CD4-positive, alpha-beta T cell treated with Interferon alpha-2 for 1 hour (primary cell): ENCODE measurements around the gene CPNE4.
"Not testable (repeated sequence)": the region's sequence is repeated elsewhere in the genome, so short reads cannot be mapped to it uniquely, and the experiment has no call there.

Source experiments
- DNase-seq, 2 donors: peaks; one replicate each; pipeline ENCODE4 v3.0.0-alpha.2; 2020 to 2022

Gene CPNE4

DNA sequence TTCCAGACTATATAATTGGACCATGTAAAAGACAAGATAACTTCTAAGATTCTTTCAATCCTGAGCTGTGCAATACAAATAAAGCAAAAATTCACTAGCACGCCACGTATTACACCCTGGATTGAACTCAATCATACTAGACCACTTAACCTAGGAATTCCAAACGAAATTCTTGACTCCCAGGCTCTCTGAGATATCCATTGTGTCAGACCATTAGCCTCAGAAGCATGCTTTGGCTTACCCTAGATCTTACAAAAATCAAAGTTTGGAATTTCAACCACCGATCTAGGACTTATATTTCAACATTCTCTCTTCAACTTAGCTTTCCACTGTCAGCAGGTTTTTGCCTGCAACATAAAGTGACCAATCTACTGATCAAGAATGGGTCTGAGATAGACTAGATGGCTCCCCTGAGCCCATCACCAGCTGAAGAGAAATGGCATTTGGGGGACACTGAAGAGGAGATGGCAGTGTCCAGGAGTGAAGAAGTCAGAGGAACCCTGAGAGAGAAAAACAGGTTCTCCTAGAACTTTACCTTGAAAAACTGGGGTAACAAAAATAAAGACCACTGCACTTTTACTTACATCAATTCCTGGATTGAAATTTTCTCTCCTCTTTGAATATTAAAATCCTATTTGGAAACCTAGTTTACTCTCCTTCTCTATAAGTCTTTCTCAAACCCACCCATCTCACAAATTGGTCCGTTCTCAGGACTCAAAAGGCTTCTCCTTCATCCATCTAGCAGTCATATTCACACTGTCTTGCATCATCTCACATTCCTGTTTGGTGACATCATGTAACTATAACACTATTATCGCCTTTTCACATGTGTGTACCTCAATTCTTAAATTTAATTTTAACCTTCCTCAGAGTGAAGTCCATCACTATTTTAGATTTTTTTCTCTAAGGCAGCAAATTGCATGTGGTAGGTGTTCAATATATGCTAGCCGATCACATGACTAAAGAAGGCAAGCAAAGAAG is 18.5 kb downstream of the CPNE4 start:
- no peak for DNase-seq

DNA sequence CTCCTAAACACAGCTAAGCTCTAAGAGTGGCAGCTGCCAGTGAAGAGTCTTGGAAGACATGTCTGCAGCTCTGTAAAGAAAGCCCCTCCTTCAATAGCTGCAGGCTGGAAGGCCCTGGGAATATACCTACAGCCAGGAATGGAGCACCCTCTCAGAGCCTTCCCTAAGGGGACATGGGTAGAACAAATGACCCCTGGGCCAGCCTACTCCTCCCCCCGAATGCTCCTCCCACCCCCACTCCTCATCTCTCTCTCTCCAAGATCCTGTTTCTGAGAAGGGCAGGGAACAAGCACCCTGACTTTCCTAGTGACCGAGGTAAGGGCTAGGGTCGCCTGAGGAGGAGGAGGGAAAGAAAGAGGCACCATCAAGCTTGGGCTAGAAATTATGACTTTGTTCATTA is 20.7 kb downstream of the CPNE4 start:
- no peak for DNase-seq

DNA sequence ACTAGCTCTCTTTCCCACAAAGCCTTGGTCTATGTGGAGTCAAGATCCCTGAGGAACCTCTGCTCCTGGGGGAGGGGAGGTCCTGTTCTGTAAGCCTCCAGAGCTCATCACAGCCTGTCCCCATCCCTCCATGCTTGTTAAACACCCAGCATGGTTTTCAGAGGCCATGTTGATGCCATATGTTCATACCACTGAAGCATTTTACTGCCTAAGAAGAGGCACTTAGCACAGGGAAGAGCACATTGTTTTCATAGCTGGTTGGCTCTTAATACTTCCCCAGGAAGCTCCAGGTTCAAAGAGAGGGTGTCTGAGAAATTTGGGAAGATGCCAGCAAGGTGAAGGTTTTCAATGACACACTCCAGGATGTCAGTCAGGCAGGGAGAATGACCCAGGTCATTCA is 25.6 kb downstream of the CPNE4 start:
- DNase-seq: no peak

DNA sequence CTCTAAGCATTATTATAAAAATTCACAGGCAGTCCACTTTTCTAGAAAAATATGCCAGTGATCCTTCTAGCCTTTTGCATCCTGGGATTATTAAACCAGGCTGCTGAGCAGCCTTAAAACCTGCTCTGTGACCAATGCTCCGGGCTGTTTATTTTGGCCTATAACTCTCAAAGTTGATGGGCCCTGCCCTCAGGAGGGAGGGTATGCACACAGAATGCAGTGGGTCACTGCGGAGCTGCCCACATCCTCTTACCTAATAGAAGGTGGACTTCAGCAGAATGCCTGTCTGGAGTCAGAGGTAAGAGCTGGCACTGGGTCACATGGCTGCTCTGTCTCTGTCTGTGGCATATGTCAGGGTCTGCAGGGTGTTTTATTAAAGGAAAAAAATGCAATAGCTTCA is 26.0 kb downstream of the CPNE4 start:
- DNase-seq: no peak

DNA sequence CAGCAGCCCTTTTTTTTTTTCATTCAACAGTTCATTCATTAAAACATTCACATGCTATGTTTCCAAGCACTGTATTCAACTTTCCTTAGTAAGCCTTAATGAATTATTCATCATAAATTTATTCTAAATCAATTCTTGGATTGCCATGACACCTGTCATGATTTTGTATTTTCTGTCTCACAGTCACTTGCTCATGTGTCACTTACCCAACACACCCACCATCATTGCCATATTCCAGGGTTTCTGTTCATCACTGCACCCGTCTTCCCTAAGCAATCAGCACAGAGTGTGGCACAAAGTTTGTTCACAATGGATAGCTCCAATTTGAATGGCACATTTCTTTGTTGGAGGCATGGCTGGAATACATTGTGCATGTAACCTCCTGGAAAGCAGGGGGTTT is 27.2 kb downstream of the CPNE4 start:
- no peak for DNase-seq

DNA sequence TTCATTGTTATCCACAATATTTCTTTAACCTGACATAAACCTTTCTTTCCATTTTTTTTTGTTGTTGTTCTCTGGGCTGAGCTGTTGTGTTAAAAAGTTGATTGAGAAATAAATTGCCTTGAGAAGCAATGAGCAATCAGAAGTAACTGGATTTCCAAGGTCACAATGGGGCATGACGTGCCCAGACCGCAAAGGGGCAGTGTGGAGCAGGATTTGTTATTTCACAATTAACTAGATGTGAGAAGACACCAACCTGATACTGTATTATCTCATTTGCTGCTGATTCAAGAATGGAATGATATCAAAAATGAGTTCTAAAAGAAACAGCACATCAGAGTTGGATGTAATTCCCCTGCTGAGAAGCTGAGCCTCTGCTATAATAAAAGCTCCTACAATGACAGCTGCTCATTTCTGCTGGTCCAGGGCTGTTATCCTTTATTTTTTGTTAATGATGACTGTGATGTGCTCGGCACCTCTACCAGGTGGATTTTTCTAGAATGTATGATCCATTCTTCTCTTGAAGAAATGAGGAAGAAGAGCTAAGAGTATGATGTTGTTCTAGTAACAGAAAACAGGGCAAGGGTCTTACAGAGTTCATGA is 28.1 kb downstream of the CPNE4 start:
- no peak for DNase-seq

DNA sequence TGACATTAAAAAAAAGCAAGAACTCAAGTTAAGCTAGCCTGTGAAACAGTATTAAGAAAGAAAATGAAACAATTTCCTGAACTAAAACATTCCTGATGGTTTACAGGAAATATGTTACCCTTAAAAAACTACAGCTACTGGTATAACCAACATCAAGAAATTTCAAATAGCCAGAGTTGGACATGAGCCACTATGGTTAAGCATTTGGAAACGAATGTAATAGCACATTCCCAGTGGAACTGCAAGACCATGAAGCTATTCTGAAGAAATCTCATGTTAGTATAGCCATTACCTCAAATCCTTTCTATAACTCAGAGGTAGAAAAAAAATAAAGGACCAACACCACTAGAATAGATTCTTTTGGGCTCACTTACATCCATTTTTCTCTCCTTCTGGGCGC is 30.2 kb downstream of the CPNE4 start:
- DNase-seq: no peak

DNA sequence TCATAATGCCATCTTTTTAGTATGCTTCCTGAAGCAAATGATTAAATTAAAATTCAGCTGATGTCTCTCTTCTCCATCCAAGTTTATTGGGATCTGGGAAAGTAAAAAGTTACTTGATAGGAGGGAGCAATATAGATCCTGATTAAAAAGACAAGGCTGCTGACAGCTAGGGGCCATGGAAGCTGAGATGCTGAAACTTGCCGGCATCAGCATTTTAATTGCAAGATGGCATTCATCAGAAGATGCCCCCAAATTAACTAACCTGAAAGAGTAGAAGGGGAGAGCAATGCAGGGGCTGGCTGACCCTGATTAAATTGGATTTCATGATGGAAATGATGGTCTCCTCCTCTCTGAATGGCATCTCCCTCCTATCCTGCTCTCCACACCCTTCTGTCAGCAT is 31.1 kb downstream of the CPNE4 start:
- no peak for DNase-seq

DNA sequence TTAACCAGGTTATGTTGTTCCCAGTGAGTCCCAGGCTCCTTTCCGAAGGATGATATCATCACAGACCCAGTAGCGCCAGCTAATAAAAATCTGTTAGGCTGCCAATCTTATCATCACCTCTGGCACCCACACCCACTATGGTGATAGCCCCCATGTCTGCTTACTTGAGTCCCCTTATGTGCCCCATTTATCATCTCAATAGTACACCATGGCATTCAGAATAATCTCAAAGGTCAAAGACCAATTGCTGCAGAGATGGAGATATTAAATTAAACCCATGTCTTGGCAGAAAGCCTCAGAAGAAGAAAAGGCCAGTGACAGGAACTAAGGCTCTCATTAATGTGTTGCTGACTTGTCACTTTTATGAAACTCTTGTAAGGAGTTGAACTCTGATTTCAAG is 32.8 kb downstream of the CPNE4 start:
- no peak for DNase-seq

DNA sequence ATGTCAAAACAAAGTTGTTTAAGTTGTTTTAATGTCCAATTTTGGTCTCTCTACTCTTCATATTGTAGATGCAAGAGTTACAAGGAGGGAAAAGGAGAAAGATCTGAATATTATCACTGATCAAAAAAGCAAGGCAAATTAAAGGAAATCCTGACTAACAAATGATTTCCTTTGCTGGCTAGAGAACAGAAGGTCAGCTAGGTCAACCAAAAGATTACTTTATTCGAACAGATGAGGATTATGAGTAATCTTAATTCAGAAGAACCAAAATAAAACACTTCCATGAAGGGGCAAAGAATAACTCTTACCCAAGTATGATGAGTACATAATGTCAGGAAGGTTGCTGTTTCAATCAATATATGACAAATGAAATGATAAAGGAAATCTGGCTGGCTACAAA is 33.8 kb downstream of the CPNE4 start:
- DNase-seq: no peak

DNA sequence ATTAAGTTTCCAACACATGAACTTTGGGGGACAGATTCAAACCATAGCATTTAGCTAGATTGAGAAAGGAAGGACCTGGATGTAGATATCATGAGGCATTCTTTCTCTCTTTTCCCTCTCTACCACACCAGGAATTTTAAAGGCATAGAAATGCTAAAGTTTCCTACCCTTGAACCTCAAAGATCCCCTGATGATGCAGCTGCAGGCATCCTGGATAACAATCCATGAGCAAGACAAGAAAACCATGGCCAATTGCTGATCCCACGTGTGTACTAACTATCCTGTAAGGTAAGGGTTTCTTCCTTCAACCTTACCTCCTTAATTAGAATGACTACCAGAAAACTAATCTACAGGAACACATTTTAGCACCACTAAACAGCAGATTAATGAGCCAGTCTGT is 36.8 kb downstream of the CPNE4 start:
- DNase-seq: no peak

DNA sequence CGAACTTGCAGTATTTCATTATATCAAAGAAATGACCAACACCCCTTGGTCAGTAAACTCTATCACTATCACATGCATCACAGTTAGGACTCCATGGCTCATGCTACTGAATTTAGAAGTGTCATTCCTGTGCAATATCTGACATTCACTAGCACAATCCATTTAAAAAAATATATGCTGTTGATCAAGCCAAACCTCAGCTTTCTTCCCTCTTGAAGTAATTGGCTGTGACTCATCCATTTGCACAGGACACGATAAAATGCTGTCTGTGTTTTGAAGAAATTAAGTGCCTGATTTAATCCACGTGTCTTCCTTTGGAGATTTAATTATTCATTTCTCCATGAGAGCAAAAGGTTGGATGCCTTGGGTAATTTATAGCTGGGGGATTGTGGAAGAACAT is 38.9 kb downstream of the CPNE4 start:
- no peak for DNase-seq

DNA sequence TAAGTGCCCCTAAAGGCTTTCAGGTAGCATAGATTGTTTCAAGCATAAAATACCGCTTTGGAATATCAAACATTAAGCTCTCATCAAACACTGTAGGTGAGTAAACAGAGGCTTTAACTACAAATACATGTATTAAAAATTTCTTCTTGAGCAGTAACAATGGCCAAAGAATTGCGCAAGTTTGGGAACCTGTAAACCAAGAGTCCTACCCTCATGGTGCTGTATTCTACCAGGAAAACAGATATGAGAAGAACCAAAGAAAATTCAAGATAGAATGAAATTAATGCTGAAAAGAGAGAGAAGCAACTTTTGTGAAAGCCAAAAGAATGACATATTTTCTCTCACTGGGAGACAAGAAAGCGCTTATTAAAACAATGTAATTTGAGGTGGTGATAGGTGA is 45.5 kb downstream of the CPNE4 start:
- no peak for DNase-seq

DNA sequence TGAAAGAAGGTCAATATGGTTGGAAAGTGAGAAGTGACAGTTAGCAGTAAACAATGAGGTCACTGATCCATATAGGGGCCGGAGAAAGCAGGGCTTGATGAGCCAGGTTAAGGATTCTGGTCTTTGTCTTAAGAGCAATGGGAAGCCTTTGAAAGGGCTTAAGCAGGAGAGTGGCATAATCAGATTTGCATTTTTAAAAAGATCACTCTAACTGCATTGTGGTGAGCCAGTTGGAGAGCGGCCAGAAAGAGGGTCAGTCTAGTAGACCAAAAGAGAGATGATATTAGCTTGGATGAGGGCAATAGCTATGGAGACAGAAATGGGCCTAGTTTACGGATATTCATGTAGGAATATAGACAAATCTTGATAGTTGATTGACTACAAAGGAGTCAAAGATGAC is 46.6 kb downstream of the CPNE4 start:
- no peak for DNase-seq

DNA sequence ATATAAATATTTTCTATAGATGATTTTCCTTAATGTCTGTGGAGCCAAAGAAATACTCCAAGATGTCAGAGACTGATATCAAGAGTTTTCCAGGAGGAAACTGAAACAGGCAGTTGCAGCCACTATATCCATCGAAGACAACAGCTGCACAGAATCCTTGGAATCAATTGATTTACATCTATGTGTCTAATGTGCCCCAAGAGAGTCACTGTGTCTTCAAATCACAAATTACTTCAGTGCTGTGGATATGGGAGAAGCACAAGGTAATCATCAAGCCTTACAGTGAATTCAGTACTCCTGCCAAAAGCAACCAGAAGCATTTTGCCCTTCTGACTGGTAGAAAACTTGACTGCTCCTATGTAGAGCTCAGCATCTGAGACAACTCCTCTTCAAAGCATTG is 51.1 kb downstream of the CPNE4 start:
- DNase-seq: no peak

DNA sequence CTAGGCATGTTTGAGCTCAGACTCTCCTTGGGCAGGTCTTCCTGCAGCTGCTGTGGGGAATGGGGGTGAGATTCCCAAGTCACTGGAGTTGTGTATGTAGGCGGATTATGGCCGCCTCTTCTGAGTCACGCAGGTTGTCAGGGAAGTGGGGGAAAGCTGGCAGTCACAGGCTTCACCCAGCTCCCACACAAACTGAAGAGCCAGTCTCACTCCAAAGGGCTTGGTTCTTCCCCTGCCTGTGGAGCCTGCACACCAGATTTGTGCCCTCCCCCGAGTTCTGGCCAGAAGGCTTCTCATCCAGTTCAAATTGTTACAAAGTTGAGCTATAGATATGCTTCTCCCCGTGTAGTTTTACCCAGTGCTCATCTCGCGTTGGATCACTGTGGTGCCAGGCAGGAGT is 53.5 kb downstream of the CPNE4 start:
- DNase-seq: no peak

DNA sequence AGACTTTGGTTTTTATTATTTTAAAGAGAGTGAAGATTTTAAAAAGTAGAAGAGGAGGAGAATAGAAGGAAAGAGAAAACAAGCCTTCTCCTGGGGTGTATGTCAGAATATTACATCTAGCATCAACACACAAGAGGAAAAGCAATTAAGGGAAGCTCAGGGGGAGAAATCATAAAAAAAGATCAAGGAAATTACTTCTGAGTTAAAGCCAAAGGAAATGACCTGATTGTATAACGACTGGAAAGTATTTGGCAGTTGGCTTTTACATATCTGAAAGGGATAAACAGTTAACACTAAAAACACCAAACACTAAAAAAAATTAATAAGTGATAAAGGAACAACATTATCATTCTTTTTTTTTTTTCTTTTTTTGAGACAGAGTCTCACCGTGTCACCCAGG is 58.4 kb downstream of the CPNE4 start:
- DNase-seq: no peak

DNA sequence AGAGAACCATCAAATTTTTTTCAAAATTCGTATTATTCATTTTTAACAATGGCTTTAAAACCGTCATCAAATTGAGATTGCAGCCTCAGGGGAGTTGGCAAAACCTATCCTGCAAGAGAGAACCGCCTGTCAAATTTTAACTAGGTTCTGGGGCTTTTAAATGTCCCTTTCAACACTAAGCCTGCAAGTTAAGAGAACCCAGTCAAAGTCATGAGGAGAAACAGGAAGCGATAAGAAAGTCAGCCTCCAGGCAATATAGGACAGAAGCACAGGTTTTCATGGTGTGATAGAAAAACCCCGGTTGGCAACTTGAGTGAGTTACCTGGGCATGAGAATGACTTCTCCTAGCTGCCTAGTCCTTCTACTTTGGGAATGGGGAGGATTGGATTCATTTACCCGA is 59.8 kb downstream of the CPNE4 start:
- DNase-seq: no peak

DNA sequence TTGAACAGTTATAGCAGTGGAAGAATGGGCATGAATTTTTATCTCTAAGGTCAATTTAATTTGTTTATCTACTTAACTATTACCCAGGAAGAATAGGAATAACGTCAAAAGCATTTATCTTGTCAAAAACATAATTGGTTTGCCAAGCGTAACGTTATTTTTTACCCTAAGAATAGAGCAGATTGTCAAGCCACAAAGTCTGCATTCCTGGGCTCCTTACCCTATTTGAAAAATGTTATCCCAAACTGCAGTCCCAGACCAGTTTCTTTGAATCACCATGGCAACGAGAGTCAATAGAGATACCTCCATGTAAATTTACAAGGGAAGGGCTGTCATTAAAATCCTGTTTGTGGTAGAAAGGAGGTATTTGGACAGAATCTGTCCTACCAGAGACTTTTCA is 61.1 kb downstream of the CPNE4 start:
- no peak for DNase-seq

DNA sequence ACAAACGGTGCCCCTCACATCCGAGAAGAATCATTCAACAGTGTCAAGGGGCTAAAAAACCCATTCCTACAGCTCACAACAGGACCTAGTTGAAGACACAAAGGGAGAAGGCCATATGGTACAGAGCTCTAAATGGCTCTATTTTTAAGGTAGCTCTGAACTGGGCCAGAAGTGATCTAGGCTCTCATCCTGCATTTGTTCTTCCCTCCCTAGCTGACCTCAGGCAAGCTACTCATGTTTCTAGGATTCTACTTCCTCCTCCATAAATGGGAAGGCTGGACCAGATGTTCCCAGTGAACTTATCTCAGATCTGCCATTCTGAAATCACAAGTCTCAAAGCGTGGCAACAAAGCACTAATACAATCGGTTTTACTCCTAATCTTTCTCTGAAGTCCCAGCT is 62.3 kb downstream of the CPNE4 start:
- DNase-seq: no peak

DNA sequence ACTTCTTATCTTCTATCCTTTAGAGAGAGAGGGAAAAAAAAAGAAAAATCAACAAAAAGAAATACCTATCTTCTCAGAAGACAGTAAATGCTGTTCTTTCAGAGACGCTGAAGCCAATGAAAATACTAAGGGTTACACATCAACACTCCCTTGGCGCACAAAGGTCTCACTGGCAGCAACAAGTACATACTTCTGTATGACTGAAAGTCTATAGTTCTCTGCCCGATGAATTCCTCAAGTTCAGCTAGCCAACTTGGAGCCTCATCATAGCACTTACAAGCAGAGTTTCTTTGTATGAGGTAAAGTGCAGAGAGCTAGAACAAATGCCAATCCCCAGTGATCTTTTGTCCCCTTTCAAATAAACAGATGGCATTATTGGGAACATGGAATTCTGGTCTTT is 62.7 kb downstream of the CPNE4 start:
- DNase-seq: no peak

DNA sequence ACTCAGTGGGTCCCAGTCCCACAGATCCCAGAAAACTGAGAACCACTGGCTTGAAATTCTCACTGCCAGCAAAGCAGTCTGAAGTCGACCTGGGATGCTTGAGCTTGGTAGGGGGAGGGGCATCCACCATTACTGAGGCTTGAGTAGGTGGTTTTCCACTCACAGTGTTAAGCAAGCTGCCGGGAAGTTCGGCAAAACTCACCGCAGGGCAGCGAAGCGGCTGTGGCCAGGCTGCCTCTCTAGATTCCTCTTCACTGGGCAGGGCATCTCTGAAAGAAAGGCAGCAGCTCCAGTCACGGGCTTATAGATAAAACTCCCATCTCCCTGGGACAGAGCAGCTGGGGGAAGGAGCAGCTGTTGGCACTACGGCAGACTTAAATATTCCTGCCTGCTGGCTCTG is 71.4 kb downstream of the CPNE4 start:
- not testable (repeated sequence) for DNase-seq

DNA sequence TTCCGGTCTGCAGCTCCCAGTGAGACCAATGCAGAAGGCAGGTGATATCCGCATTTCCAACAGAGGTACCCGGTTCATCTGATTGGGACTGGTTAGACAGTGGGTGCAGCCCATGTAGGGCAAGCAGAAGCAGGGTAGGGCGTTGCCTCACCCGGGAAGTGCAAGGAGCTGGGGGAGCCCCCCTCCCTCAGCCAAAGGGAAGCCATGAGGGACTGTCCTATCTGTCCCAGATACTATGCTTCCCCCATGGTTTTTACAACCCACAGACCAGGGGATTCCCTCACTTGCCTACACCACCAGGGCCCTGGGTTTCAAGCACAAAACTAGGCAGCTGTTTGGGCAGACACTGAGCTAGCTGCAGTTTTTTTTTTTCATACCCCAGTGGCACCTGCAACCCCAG is 71.8 kb downstream of the CPNE4 start:
- no peak for DNase-seq

DNA sequence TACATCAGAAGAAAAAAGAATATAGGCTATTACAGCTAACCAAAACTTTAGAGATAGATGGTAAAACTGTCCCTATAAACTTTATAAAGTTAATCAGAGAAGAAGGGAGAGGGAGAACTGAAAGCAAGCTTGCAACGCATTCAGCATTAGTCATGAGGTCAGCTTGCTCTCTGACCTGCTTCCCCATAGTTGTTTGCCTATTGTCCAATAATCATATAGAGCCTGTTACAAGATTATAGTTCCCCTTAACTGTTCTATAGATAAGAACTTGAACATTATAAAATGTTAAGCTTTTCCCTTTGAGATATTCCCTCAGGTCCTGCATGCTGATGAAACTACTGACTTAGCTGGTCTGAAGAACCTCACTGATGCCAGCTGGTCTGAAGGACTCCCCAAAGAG is 74.5 kb downstream of the CPNE4 start:
- no peak for DNase-seq

DNA sequence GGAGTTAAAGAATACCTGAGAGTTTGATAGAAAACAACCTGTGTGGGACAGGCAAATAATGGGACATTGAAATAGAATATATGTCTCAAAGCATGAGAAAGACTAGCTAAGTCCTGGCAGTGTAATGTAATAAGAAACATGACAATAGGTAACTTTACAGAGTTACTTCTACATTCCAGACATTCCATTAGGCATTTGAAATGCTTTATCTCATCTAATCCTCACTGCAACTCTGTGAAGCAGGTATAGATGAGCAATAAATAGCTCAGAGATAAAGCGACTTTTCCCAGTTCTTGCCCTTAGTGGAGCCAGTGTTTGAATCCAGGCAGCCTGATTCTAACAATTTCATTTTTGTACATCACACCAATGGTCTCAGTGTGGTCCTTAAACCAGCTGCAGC is 76.8 kb downstream of the CPNE4 start:
- no peak for DNase-seq
